Measurements from ENCODE around the gene ZNF688. TPM values are rescaled to one million over a fixed set of nuclear protein-coding genes. Genes with fewer than 3 reads are reported as not detected.

ZNF688 gene
- total and polyA plus RNA-seq, 2 of the 13 experiments (the other 11 are each of a cell fraction or from before 2014, with no cell fraction given), result 2.4 to 5.4 TPM

- 0 out of 2 replicates have a peak, but pooled peaks have one; percentile 35 for TF ChIP-seq AFF4 (CRISPR knock-in tag; IDR thresholded peaks at IDR 0.05)
- TF ChIP-seq BCL3 (CRISPR knock-in tag; IDR thresholded peaks at IDR 0.05), result peak; percentile 69
- peak; percentile 82 for TF ChIP-seq MEIS1 (CRISPR knock-in tag; IDR thresholded peaks at IDR 0.05; ENCODE audit: borderline replicate concordance)
- peak; percentile 88; the same call in 1 of the 2 replicates for TF ChIP-seq HES4 (CRISPR knock-in tag; IDR thresholded peaks at IDR 0.05; ENCODE audit: borderline replicate concordance)
- TF ChIP-seq TRAFD1 (CRISPR knock-in tag; IDR thresholded peaks at IDR 0.05; ENCODE audit: borderline replicate concordance), result peak; percentile 9; the same call in 1 of the 2 replicates
- peak; percentile 46 for TF ChIP-seq BRD4 (CRISPR knock-in tag; IDR thresholded peaks at IDR 0.05)
- TF ChIP-seq ZNF33A (CRISPR knock-in tag; IDR thresholded peaks at IDR 0.05; ENCODE audit: borderline replicate concordance), result peak; percentile 87; the same call in 1 of the 2 replicates
- peak; percentile 100 for TF ChIP-seq SAP130 (CRISPR knock-in tag; IDR thresholded peaks at IDR 0.05; ENCODE audit: low read depth)
- no peak for TF ChIP-seq NONO (IDR thresholded peaks at IDR 0.05)
- TF ChIP-seq NONO (CRISPR knock-in tag; conservative IDR thresholded peaks at IDR 0.05), result peak; percentile 15
- peak; percentile 100 for TF ChIP-seq HMGXB3 (CRISPR knock-in tag; IDR thresholded peaks at IDR 0.05; ENCODE audit: borderline replicate concordance)
- TF ChIP-seq MTA3 (CRISPR knock-in tag; IDR thresholded peaks at IDR 0.05), result no peak
- TF ChIP-seq NFIC (IDR thresholded peaks at IDR 0.05; ENCODE audit: low read length), result 0 out of 2 replicates have a peak, but pooled peaks have one; percentile 30
- no peak; the same call in 1 of the 2 replicates for TF ChIP-seq REL (CRISPR knock-in tag; conservative IDR thresholded peaks at IDR 0.05)
Measured at GRCh38 chr16:30571445-30572322, at the start of gene ZNF688 (continued).

All from HepG2 (cell line).